SK-N-SH (cell line): Measurements from ENCODE around the gene C8B. TPM values are rescaled to one million over a fixed set of nuclear protein-coding genes. Genes with fewer than 3 reads are reported as not detected.

Experiments
- CTCF ChIA-PET: fragments of 300-600, 350-600 bp; formaldehyde crosslinking; extraction: SDS; loops from one replicate; lab custom pipeline; 2021; lab: Yijun Ruan, JAX
- POLR2A ChIA-PET: fragments of 350-600 bp; sonication (Branson Sonifier 250); formaldehyde crosslinking; extraction: SDS; loops from one replicate; lab custom pipeline; 2020; ENCODE audit warnings: antibody characterized with exemption, inconsistent platforms; lab: Yijun Ruan, JAX
- DNase-seq: peaks from one replicate; pipeline ENCODE4 v3.0.0; 2012
- H2AFZ ChIP-seq: fragments of 200-600 bp; sonication (generic); 2 replicates; pipeline ENCODE4 v1.8.1; 2016; ENCODE audit warnings: antibody characterized with exemption, mild to moderate bottlenecking, low read depth
- H3F3A ChIP-seq: fragments of 200-600 bp; sonication (generic); replicated peaks from 2 replicates; pipeline ENCODE3; 2016; ENCODE audit warnings: antibody characterized with exemption, mild to moderate bottlenecking; ENCODE audit not compliant: insufficient read depth
- H3K27ac ChIP-seq, 2 experiments: fragments of 200-500 bp in 1 of 2; fragments of 200-600 bp in 1 of 2; sonication (Bioruptor generic) in 1 of 2; sonication (generic), shearing (Covaris generic) in 1 of 2; 2 replicates each; pipeline versions ENCODE4 v1.5.1 to v1.6.1; 2014 to 2016; ENCODE audit warnings: low read depth in 2 of 2, inconsistent platforms in 1 of 2, low read length in 1 of 2, mild to moderate bottlenecking in 1 of 2, mixed read lengths in 1 of 2
- H3K27me3 ChIP-seq: fragments of 200-600 bp; sonication (generic), shearing (Covaris generic); 2 replicates; pipeline ENCODE4 v1.6.1; 2016; ENCODE audit warnings: mixed run types; ENCODE audit not compliant: insufficient read depth
- H3K36me3 ChIP-seq, 2 experiments: fragments of 200-500 bp in 1 of 2; fragments of 200-600 bp in 1 of 2; sonication (Bioruptor generic) in 1 of 2; sonication (generic) in 1 of 2; replicated peaks in 1 of 2; 2 replicates each; pipeline versions ENCODE3 to v1.5.1; 2014 to 2016; ENCODE audit warnings: low read length in 1 of 2, mild to moderate bottlenecking in 1 of 2; ENCODE audit not compliant: insufficient read depth in 2 of 2, control insufficient read depth in 1 of 2
- H3K4me1 ChIP-seq, 2 experiments: fragments of 200-500 bp in 1 of 2; fragments of 200-600 bp in 1 of 2; sonication (Bioruptor generic) in 1 of 2; sonication (generic), shearing (Covaris generic) in 1 of 2; 2 replicates each; pipeline versions ENCODE4 v1.5.1 to v1.6.1; 2014 to 2016; ENCODE audit warnings: low read depth in 1 of 2, low read length in 1 of 2, mixed run types in 1 of 2; ENCODE audit not compliant: insufficient read depth in 2 of 2, control insufficient read depth in 1 of 2
- H3K4me2 ChIP-seq: fragments of 200-600 bp; sonication (generic), shearing (Covaris generic); 2 replicates; pipeline ENCODE4 v1.6.1; 2017; ENCODE audit warnings: mixed run types
- H3K4me3 ChIP-seq, 2 experiments: fragments of 200-500 bp in 1 of 2; fragments of 200-600 bp in 1 of 2; sonication (Bioruptor generic) in 1 of 2; sonication (generic), shearing (Covaris generic) in 1 of 2; 2 replicates each; pipeline versions ENCODE4 v1.5.1 to v1.8.1; 2014 to 2016; ENCODE audit warnings: low read depth in 2 of 2, inconsistent platforms in 1 of 2, low read length in 1 of 2, mild to moderate bottlenecking in 1 of 2, mixed read lengths in 1 of 2, moderate library complexity in 1 of 2
- H3K79me2 ChIP-seq: fragments of 200-600 bp; sonication (generic); 2 replicates; pipeline ENCODE4 v1.8.1; 2017; ENCODE audit warnings: mild to moderate bottlenecking; ENCODE audit not compliant: insufficient read depth
- H3K9ac ChIP-seq: fragments of 200-600 bp; sonication (generic); 2 replicates; pipeline ENCODE4 v1.6.1; 2017; ENCODE audit warnings: mixed run types
- H3K9me2 ChIP-seq: fragments of 200-600 bp; sonication (generic); 2 replicates; pipeline ENCODE4 v1.6.1; 2017; ENCODE audit warnings: mixed run types
- H3K9me3 ChIP-seq: fragments of 200-600 bp; sonication (generic); 2 replicates; pipeline ENCODE4 v1.6.1; 2017; ENCODE audit warnings: mixed run types, mild to moderate bottlenecking, moderate library complexity
- H4K20me1 ChIP-seq: fragments of 200-600 bp; sonication (generic); 2 replicates; pipeline ENCODE4 v1.6.1; 2017; ENCODE audit warnings: mild to moderate bottlenecking, mixed run types; ENCODE audit not compliant: insufficient read depth
- ELF1 ChIP-seq: IDR thresholded peaks from 2 replicates; pipeline ENCODE4 v1.4.0; 2012
- EP300 ChIP-seq, 2 experiments: IDR thresholded peaks; 2 replicates each; pipeline versions ENCODE4 v1.4.0 to v1.6.1; 2012; ENCODE audit warnings: borderline replicate concordance in 1 of 2, low read depth in 1 of 2, low read length in 1 of 2
- EZH2phosphoT487 ChIP-seq: fragments of 200-600 bp; sonication (generic); IDR thresholded peaks from 2 replicates; pipeline ENCODE4 v1.6.1; 2017; ENCODE audit warnings: low read depth, mixed run types, mild to moderate bottlenecking, antibody characterized with exemption, moderate library complexity, borderline replicate concordance
- FOXM1 ChIP-seq: IDR thresholded peaks from 2 replicates; pipeline ENCODE4 v1.4.0; 2012; ENCODE audit warnings: low read depth, mild to moderate bottlenecking
- GABPA ChIP-seq: IDR thresholded peaks from 2 replicates; pipeline ENCODE4 v1.4.0; 2012; ENCODE audit warnings: low read depth, mild to moderate bottlenecking
- MEF2A ChIP-seq: IDR thresholded peaks from 2 replicates; pipeline ENCODE4 v1.4.0; 2012; ENCODE audit warnings: low read depth, borderline replicate concordance
- MXI1 ChIP-seq: IDR thresholded peaks from 2 replicates; pipeline ENCODE4 v1.6.1; 2012; ENCODE audit warnings: mild to moderate bottlenecking, low read depth, low read length, improper control_type of control experiment
- NFIC ChIP-seq: IDR thresholded peaks from 2 replicates; pipeline ENCODE4 v1.4.0; 2012; ENCODE audit warnings: borderline replicate concordance
- NRF1 ChIP-seq: IDR thresholded peaks from 2 replicates; pipeline ENCODE4 v1.6.1; 2012; ENCODE audit warnings: low read depth, mild to moderate bottlenecking, low read length
- RAD21 ChIP-seq: IDR thresholded peaks from 2 replicates; pipeline ENCODE4 v1.6.1; 2012; ENCODE audit warnings: mild to moderate bottlenecking, low read length
- RCOR1 ChIP-seq: fragments of 150-350 bp; IDR thresholded peaks from 2 replicates; pipeline ENCODE4 v1.6.1; 2017; ENCODE audit warnings: antibody characterized with exemption, low read length
- RFX5 ChIP-seq: IDR thresholded peaks from 2 replicates; pipeline ENCODE4 v1.6.1; 2012; ENCODE audit warnings: mild to moderate bottlenecking, improper control_type of control experiment, low read length
- SIN3A ChIP-seq: IDR thresholded peaks from 2 replicates; pipeline ENCODE4 v1.6.1; 2012; ENCODE audit warnings: low read depth, mild to moderate bottlenecking, low read length, moderate library complexity, borderline replicate concordance
- SMC3 ChIP-seq: IDR thresholded peaks from 2 replicates; pipeline ENCODE4 v1.6.1; 2012; ENCODE audit warnings: low read depth, low read length, improper control_type of control experiment
- TCF12 ChIP-seq: IDR thresholded peaks from 2 replicates; pipeline ENCODE4 v1.4.0; 2012
- WGBS: methylation state at CpG from one replicate; pipeline ENCODE4 v1.1.6; 2017; ENCODE audit warnings: low lambda C conversion rate; 5-methylcytosine and 5-hydroxymethylcytosine counted together
- polyA plus RNA-seq, 3 experiments: library from polyadenylated mRNA; depleted of rRNA; stranded (reverse); fragments of >200 nt; gene quantifications; 2 replicates each; pipeline ENCODE4 v1.2.3, GENCODE V29; 2012
- TF ChIP-seq, protein P1 (sequence below): IDR thresholded peaks from 2 replicates; pipeline ENCODE4 v1.4.0; 2012; ENCODE audit warnings: low read depth, borderline replicate concordance
- TF ChIP-seq, protein P2 (sequence below): IDR thresholded peaks from 2 replicates; pipeline ENCODE4 v1.4.0; 2012; ENCODE audit warnings: low read depth, borderline replicate concordance

Gene C8B
- polyA plus RNA-seq, 1 of the 3 experiments (the other 2 are of a cell fraction), result not detected

DNA sequence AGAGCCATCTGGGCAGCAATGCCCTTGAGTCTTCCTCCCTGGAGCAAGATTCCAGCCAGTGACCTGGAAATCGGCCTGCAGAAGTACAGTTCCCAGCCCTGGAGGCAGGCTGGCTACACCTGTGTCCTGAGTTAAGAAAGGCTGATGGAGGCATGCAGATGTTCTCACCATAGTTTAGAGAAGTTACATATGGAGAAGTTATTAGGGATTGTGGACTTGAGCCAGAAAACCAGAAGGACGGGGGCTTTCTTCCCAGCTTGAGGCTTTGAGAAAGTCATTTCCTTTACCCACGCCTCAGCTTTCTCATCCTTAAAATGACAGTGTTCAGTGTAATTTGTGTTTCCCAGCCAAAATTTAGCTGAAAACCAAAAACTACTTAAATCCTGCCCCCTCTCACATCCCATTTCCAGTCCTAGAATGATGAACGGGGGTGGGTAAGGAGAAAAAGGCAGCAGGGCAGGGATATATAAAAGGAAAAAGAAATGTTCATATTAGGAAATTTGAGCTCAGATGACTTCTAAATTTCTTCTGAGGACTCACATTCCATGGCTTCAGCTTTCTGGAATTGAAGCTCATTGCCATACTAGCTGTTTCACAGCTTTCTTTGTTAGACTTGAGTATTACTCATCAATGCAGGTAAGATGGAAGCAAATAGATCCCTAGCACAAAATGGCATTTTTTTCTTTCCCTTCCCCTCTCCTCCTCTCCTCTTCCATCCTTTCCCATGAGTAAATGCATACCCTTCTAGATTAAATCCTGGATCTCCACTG lies 14.4 kb upstream of the C8B start:
- no peaks in the 10 kb centered on the region for H3F3A ChIP-seq
- no peaks in the 10 kb centered on the region for H3K79me2 ChIP-seq
- ChIA-PET POLR2A (no interaction called here), CTCF (interaction anchor here (0.6 kb wide), 1 partner anchor 15 kb away, joined by 3 read pairs; no protein-coding TSS in a partner anchor)
- H3K27ac ChIP-seq, result no peak overlapping the region
- no peaks in the 10 kb centered on the region for H3K9me3 ChIP-seq
- 59% methylated on average over 4 of the region's 4 CpGs for WGBS
- H3K4me1 ChIP-seq, result no peaks in the 10 kb centered on the region; a peak in 1 of 4 replicates
- H3K9me2 ChIP-seq, result no peaks in the 10 kb centered on the region
- no peaks in the 10 kb centered on the region for H3K36me3 ChIP-seq
- no peak overlapping the region for H3K4me3 ChIP-seq
- no peak overlapping the region for H3K9ac ChIP-seq
- no peaks in the 10 kb centered on the region for H3K27me3 ChIP-seq
- TF ChIP-seq SIN3A (no peak), TCF12 (no peak), NFIC (no peak), FOXM1 (no peak), RFX5 (no peak), RCOR1 (no peak), EP300 (IDR thresholded peaks at IDR 0.05; ENCODE audit: borderline replicate concordance in 1 of 2, low read depth in 1 of 2, low read length in 1 of 2) (no peak), MEF2A (no peak), EZH2phosphoT487 (no peak), NRF1 (no peak), RAD21 (no peak), MXI1 (no peak), GABPA (no peak), ELF1 (no peak), SMC3 (no peak)
- TF ChIP-seq, protein P1, sequence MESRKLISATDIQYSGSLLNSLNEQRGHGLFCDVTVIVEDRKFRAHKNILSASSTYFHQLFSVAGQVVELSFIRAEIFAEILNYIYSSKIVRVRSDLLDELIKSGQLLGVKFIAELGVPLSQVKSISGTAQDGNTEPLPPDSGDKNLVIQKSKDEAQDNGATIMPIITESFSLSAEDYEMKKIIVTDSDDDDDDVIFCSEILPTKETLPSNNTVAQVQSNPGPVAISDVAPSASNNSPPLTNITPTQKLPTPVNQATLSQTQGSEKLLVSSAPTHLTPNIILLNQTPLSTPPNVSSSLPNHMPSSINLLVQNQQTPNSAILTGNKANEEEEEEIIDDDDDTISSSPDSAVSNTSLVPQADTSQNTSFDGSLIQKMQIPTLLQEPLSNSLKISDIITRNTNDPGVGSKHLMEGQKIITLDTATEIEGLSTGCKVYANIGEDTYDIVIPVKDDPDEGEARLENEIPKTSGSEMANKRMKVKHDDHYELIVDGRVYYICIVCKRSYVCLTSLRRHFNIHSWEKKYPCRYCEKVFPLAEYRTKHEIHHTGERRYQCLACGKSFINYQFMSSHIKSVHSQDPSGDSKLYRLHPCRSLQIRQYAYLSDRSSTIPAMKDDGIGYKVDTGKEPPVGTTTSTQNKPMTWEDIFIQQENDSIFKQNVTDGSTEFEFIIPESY, result no peak
- TF ChIP-seq, protein P2, sequence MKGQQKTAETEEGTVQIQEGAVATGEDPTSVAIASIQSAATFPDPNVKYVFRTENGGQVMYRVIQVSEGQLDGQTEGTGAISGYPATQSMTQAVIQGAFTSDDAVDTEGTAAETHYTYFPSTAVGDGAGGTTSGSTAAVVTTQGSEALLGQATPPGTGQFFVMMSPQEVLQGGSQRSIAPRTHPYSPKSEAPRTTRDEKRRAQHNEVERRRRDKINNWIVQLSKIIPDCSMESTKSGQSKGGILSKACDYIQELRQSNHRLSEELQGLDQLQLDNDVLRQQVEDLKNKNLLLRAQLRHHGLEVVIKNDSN, result no peak
- no peak overlapping the region for H2AFZ ChIP-seq
- no peak for DNase-seq
- no peak overlapping the region for H3K4me2 ChIP-seq
- H4K20me1 ChIP-seq, result no peaks in the 10 kb centered on the region
